Lung microvascular endothelial cell (primary cell): Measurements from ENCODE around the gene NHLRC2. TPM values are rescaled to one million over a fixed set of nuclear protein-coding genes. Genes with fewer than 3 reads are reported as not detected.

Experiments used
- total RNA-seq: library from RNA; depleted of rRNA; stranded (reverse); fragments of >200 nt; gene quantifications from 2 replicates; pipeline ENCODE4 v1.2.1, GENCODE V29; 2014

The NHLRC2 gene
- total RNA-seq, 1 donor from 2014 or later = 14.5 TPM

Other genes with a start within 250 kb of the NHLRC2 start
- not detected in 2 replicates for gene NRAP, start 190.6 kb upstream of the NHLRC2 start, total RNA-seq
- 37.7 and 52.8 TPM in 2 replicates for gene CASP7, start 174.7 kb upstream of the NHLRC2 start, total RNA-seq
- gene PLEKHS1, start 103.0 kb upstream of the NHLRC2 start, total RNA-seq = not detected in 2 replicates
- 4.8 and 6.0 TPM in 2 replicates for gene DCLRE1A, start 579 bp upstream of the NHLRC2 start, total RNA-seq
- 10.5 and 54.4 TPM in 2 replicates for gene ADRB1, start 189.2 kb downstream of the NHLRC2 start, total RNA-seq